ENCODE measurements around the gene WFDC9. TPM values are rescaled to one million over a fixed set of nuclear protein-coding genes. Genes with fewer than 3 reads are reported as not detected.
"Not testable (repeated sequence)": the region's sequence is repeated elsewhere in the genome, so short reads cannot be mapped to it uniquely, and the experiment has no call there.

WFDC9 gene
- total RNA-seq, 1 donor from 2014 or later = not detected

- Histone ChIP-seq H3K27me3 (ENCODE audit: control insufficient read depth, insufficient read depth, low read length) (no peaks in the 10 kb centered on the region), H3K4me3 (ENCODE audit: low read depth, low read length) (no peak overlapping the region), H3K36me3 (ENCODE audit: control insufficient read depth, insufficient read depth, low read length) (no peaks in the 10 kb centered on the region)
- no peak for TF ChIP-seq CTCF (IDR thresholded peaks at IDR 0.05; ENCODE audit: insufficient read depth, low read length, poor library complexity, severe bottlenecking)
- no peak for DNase-seq (ENCODE audit: low read depth)
Observed at GRCh38 chr20:45647441-45648050, 16.5 kb upstream of the WFDC9 start.

DNA sequence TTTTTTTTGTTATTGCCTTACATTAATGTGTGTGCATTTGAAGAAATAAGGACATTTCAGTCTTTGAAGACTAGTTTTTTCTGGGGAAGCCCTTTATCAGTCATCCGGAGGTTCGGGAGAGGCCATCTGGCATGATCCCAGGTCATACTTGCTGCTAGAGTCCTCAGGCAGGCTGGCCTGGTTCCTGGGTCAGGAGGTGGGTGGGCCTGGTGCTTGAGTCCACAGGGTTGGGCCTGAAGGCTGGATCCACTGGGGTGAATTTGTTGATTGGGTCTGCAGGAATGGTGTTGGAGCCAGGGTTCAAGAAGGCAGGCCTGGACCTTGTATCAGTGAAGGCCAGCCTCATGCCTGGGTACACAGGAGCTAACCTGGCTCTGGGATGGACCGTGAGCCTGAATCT lies 15.8 kb upstream of the WFDC9 start:
- Histone ChIP-seq H3K36me3 (ENCODE audit: control insufficient read depth, insufficient read depth, low read length) (no peaks in the 10 kb centered on the region), H3K27me3 (ENCODE audit: control insufficient read depth, insufficient read depth, low read length) (no peaks in the 10 kb centered on the region), H3K4me3 (ENCODE audit: low read depth, low read length) (no peak overlapping the region)
- DNase-seq (ENCODE audit: low read depth) = no peak
- no peak for TF ChIP-seq CTCF (IDR thresholded peaks at IDR 0.05; ENCODE audit: insufficient read depth, low read length, poor library complexity, severe bottlenecking)

DNA sequence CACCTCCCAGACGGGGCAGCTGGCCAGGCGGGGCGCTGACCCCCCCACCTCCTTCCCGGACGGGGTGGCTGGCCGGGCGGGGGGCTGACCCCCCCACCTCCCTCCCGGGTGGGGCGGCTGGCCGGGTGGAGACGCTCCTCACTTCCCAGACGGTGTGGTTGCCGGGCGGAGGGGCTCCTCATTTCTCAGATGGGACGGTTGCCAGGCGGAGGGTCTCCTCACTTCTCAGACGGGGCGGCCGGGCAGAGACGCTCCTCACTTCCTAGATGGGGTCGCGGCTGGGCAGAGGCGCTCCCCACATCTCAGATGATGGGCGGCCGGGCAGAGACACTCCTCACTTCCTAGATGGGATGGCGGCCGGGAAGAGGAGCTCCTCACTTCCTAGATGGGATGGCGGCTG lies 14.8 kb upstream of the WFDC9 start:
- H3K27me3 ChIP-seq (ENCODE audit: control insufficient read depth, insufficient read depth, low read length); DNase-seq (ENCODE audit: low read depth); H3K36me3 ChIP-seq (ENCODE audit: control insufficient read depth, insufficient read depth, low read length); H3K4me3 ChIP-seq (ENCODE audit: low read depth, low read length): not testable (repeated sequence)

DNA sequence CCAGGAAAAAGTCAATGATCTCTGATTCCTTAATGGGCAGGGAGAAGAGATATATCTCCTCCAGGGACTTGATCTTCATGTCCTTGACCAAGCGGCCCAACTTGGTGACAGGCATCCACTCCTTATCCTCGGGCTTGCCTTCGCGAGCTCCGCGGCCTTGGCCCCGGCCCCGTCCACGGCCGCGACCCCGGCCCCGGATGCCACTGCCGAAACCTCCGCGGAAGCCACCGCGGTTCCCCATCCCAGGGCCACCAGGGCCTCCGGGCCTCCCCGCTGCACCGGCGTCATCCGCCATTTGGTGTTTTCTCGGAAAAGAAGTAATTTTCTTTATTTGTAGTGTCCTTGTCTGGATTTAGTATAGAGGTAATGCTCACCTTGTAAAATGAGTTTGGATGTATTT lies 10.0 kb upstream of the WFDC9 start:
- not testable (repeated sequence) for H3K27me3 ChIP-seq (ENCODE audit: control insufficient read depth, insufficient read depth, low read length); DNase-seq (ENCODE audit: low read depth); H3K36me3 ChIP-seq (ENCODE audit: control insufficient read depth, insufficient read depth, low read length); H3K4me3 ChIP-seq (ENCODE audit: low read depth, low read length)

DNA sequence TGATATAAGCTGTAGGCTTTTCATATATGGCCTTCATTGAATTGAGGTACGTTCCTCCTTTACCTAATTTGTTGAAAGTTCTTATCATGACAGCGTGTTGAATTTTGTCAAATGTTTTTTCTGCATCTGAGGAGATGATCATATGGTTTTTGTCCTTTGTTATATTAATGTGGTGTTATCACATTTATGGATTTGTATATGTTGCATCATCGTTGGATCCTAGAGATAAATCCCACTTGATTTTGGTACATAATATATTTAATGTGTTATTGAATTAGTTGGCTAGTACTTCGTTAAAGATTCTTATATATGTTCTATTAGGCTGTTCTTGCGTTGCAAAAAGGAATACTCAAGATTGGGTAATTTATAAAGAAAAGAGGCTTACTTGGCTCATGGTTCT lies 8.6 kb upstream of the WFDC9 start:
- Histone ChIP-seq H3K36me3 (ENCODE audit: control insufficient read depth, insufficient read depth, low read length) (no peaks in the 10 kb centered on the region), H3K27me3 (ENCODE audit: control insufficient read depth, insufficient read depth, low read length) (no peaks in the 10 kb centered on the region), H3K4me3 (ENCODE audit: low read depth, low read length) (no peak overlapping the region)
- no peak for DNase-seq (ENCODE audit: low read depth)
- no peak for TF ChIP-seq CTCF (IDR thresholded peaks at IDR 0.05; ENCODE audit: insufficient read depth, low read length, poor library complexity, severe bottlenecking)

- no peak for TF ChIP-seq CTCF (IDR thresholded peaks at IDR 0.05; ENCODE audit: insufficient read depth, low read length, poor library complexity, severe bottlenecking)
- H3K27me3 ChIP-seq (ENCODE audit: control insufficient read depth, insufficient read depth, low read length) = no peaks in the 10 kb centered on the region
- DNase-seq (ENCODE audit: low read depth) = no peak
- H3K4me3 ChIP-seq (ENCODE audit: low read depth, low read length) = no peak overlapping the region
- H3K36me3 ChIP-seq (ENCODE audit: control insufficient read depth, insufficient read depth, low read length) = no peaks in the 10 kb centered on the region
Observed at GRCh38 chr20:45636513-45636912, 5.4 kb upstream of the WFDC9 start.

GRCh38 chr20:45630371-45630770 lies 713 bp downstream of the WFDC9 start:
- Histone ChIP-seq H3K27me3 (ENCODE audit: control insufficient read depth, insufficient read depth, low read length) (no peaks in the 10 kb centered on the region), H3K4me3 (ENCODE audit: low read depth, low read length) (no peak overlapping the region), H3K36me3 (ENCODE audit: control insufficient read depth, insufficient read depth, low read length) (no peaks in the 10 kb centered on the region)
- DNase-seq (ENCODE audit: low read depth) = no peak
- no peak for TF ChIP-seq CTCF (IDR thresholded peaks at IDR 0.05; ENCODE audit: insufficient read depth, low read length, poor library complexity, severe bottlenecking)

Data from kidney epithelial cell (primary cell).